HepG2 (cell line): ENCODE results near the gene OSBP. TPM values are rescaled to one million over a fixed set of nuclear protein-coding genes. Genes with fewer than 3 reads are reported as not detected.
A peak's percentile ranks its signal among the peaks of the same experiment; 100 is the strongest.

ENCODE experiments used
- AGO2 ChIP-seq: fragments of 200-400 bp; formaldehyde crosslinking; optimal IDR thresholded peaks from 2 replicates; pipeline ENCODE3; 2017; ENCODE audit warnings: mild to moderate bottlenecking, low read depth, low read length, moderate library complexity
- ARNT2 ChIP-seq: sonication (generic); formaldehyde crosslinking; IDR thresholded peaks from 2 replicates; pipeline ENCODE4 v1.8.0; 2022; ENCODE audit warnings: mild to moderate bottlenecking, low read depth, missing genetic modification reagents, moderate library complexity
- GRHL1 ChIP-seq: sonication (generic); formaldehyde crosslinking; conservative IDR thresholded peaks from 2 replicates; pipeline ENCODE4 v1.8.0; 2022; ENCODE audit warnings: missing genetic modification reagents
- MTA3 ChIP-seq: sonication (generic); formaldehyde crosslinking; IDR thresholded peaks from 2 replicates; pipeline ENCODE4 v1.4.0; 2020; ENCODE audit warnings: missing genetic modification reagents
- NFIB ChIP-seq: sonication (generic); formaldehyde crosslinking; IDR thresholded peaks from 2 replicates; pipeline ENCODE4 v1.9.0; 2021; ENCODE audit warnings: missing genetic modification reagents, mild to moderate bottlenecking, borderline replicate concordance
- NFYC ChIP-seq: IDR thresholded peaks from 2 replicates; pipeline ENCODE4 v1.6.1; 2016; ENCODE audit warnings: missing genetic modification reagents, missing compliant biosample characterization
- NKX3-1 ChIP-seq: sonication (generic); formaldehyde crosslinking; IDR thresholded peaks from 2 replicates; pipeline ENCODE4 v1.5.0; 2020; ENCODE audit warnings: missing genetic modification reagents
- PATZ1 ChIP-seq: sonication (generic); formaldehyde crosslinking; IDR thresholded peaks from 2 replicates; pipeline ENCODE4 v1.4.0; 2020; ENCODE audit warnings: missing genetic modification reagents
- SIX1 ChIP-seq: sonication (generic); formaldehyde crosslinking; IDR thresholded peaks from 2 replicates; pipeline ENCODE4 v1.4.0; 2020; ENCODE audit warnings: missing genetic modification reagents, borderline replicate concordance
- SNAI1 ChIP-seq: sonication (generic); formaldehyde crosslinking; IDR thresholded peaks from 2 replicates; pipeline ENCODE4 v1.5.0; 2020; ENCODE audit warnings: mild to moderate bottlenecking, missing genetic modification reagents, borderline replicate concordance
- SOX6 ChIP-seq, 2 experiments: fragments of 450-650 bp in 1 of 2; sonication (generic) in 1 of 2; formaldehyde crosslinking in 1 of 2; IDR thresholded peaks; 2 replicates each; pipeline versions ENCODE4 v1.4.0 to v1.6.1; 2017 to 2020; ENCODE audit warnings: antibody characterized with exemption in 1 of 2, mild to moderate bottlenecking in 1 of 2, missing genetic modification reagents in 1 of 2
- STAG1 ChIP-seq: sonication (generic); formaldehyde crosslinking; IDR thresholded peaks from 2 replicates; pipeline ENCODE4 v1.4.0; 2020; ENCODE audit warnings: missing genetic modification reagents
- TCF12 ChIP-seq, 2 experiments: fragments of 450-650 bp in 1 of 2; sonication (generic) in 1 of 2; formaldehyde crosslinking in 1 of 2; IDR thresholded peaks; 2 replicates each; pipeline versions ENCODE4 v1.6.1 to v1.8.0; 2017 to 2022; ENCODE audit warnings: antibody characterized with exemption in 1 of 2, mild to moderate bottlenecking in 1 of 2, missing genetic modification reagents in 1 of 2, moderate library complexity in 1 of 2
- TEAD2 ChIP-seq: sonication (generic); formaldehyde crosslinking; IDR thresholded peaks from 2 replicates; pipeline ENCODE4 v1.9.0; 2021; ENCODE audit warnings: missing genetic modification reagents
- ZBTB21 ChIP-seq: sonication (generic); formaldehyde crosslinking; IDR thresholded peaks from 2 replicates; pipeline ENCODE4 v1.4.0; 2020; ENCODE audit warnings: missing genetic modification reagents
- ZNF10 ChIP-seq: sonication (generic); formaldehyde crosslinking; IDR thresholded peaks from 2 replicates; pipeline ENCODE4 v1.4.0; 2020; ENCODE audit warnings: mild to moderate bottlenecking, low read depth, missing genetic modification reagents, borderline replicate concordance
- ZNF18 ChIP-seq: sonication (generic); formaldehyde crosslinking; IDR thresholded peaks from 2 replicates; pipeline ENCODE4 v1.8.0; 2022; ENCODE audit warnings: mild to moderate bottlenecking, missing genetic modification reagents; ENCODE audit not compliant: insufficient replicate concordance
- ZNF20 ChIP-seq: sonication (generic); formaldehyde crosslinking; IDR thresholded peaks from 2 replicates; pipeline ENCODE4 v1.4.0; 2020; ENCODE audit warnings: mild to moderate bottlenecking, moderate library complexity, missing genetic modification reagents
- ZNF281 ChIP-seq: sonication (generic); formaldehyde crosslinking; IDR thresholded peaks from 2 replicates; pipeline ENCODE4 v1.4.0; 2020; ENCODE audit warnings: missing genetic modification reagents, borderline replicate concordance
- ZNF775 ChIP-seq: sonication (generic); formaldehyde crosslinking; IDR thresholded peaks from 2 replicates; pipeline ENCODE4 v1.4.0; 2020; ENCODE audit warnings: missing genetic modification reagents, mild to moderate bottlenecking, moderate library complexity, borderline replicate concordance
- polyA plus RNA-seq, 8 experiments: library from polyadenylated mRNA; depleted of rRNA in 3 of 8; stranded (reverse) in 7 of 8; unstranded in 1 of 8; fragments of >200 nt; fragmentation: Illumina TruSeq in 4 of 8; extraction: Trizol in 4 of 8; gene quantifications; 2 replicates each; pipeline versions ENCODE4 v1.2.1 to v1.2.3, GENCODE V29; 2011 to 2016; ENCODE audit warnings: low read depth in 4 of 8, missing spikeins in 1 of 8, mixed read lengths in 1 of 8; ENCODE audit not compliant: insufficient read depth in 1 of 8
- total RNA-seq, 5 experiments: library from RNA; depleted of rRNA; stranded (reverse); fragments of >200 nt; fragmentation: Illumina TruSeq; extraction: Trizol; gene quantifications; 2 replicates each; pipeline ENCODE4 v1.2.3, GENCODE V29; 2016; ENCODE audit warnings: low read depth in 1 of 5

Gene OSBP
- total and polyA plus RNA-seq, 2 of the 13 experiments (the other 11 are each of a cell fraction or from before 2014, with no cell fraction given), result 12.1 to 13.5 TPM

- TF ChIP-seq ZNF281 (CRISPR knock-in tag) (no peak; the same call in 1 of the 2 replicates), SIX1 (CRISPR knock-in tag) (no peak), AGO2 (no peak), ZNF20 (no peak), SOX6 (IDR thresholded peaks at IDR 0.05) (no peak), SOX6 (CRISPR knock-in tag; IDR thresholded peaks at IDR 0.05) (peak; percentile 80), STAG1 (CRISPR knock-in tag) (0 out of 2 replicates have a peak, but pooled peaks have one; percentile 16), NFIB (CRISPR knock-in tag) (no peak), TEAD2 (CRISPR knock-in tag) (no peak), NFYC (no peak), GRHL1 (no peak), ZBTB21 (CRISPR knock-in tag) (no peak), ZNF18 (CRISPR knock-in tag) (no peak), PATZ1 (CRISPR knock-in tag) (peak; percentile 59), TCF12 (IDR thresholded peaks at IDR 0.05) (no peak), TCF12 (CRISPR knock-in tag; IDR thresholded peaks at IDR 0.05) (0 out of 2 replicates have a peak, but pooled peaks have one; percentile 29), ARNT2 (CRISPR knock-in tag) (no peak), ZNF775 (0 out of 2 replicates have a peak, but pooled peaks have one; percentile 30), ZNF10 (no peak), MTA3 (CRISPR knock-in tag) (no peak), NKX3-1 (CRISPR knock-in tag) (peak; percentile 67; the same call in 1 of the 2 replicates), SNAI1 (CRISPR knock-in tag) (peak; percentile 59; the same call in 1 of the 2 replicates)
Observed at GRCh38 chr11:59550368-59550841, 65.2 kb downstream of the OSBP start (continued).
